GM19328 (cell line): ENCODE data around the gene ADCY9.

ENCODE experiments used
- ATAC-seq: cut with Tn5 transposase; IDR thresholded peaks from one replicate; pipeline ENCODE4 v1.9.1; 2021; ENCODE audit warnings: mild to moderate bottlenecking, moderate library complexity; ENCODE audit not compliant: unreplicated experiment

The ADCY9 gene

GRCh38 chr16:4123616-4124300, 7.5 kb upstream of the ADCY9 start:
- ATAC-seq, result no peak

- no peak for ATAC-seq
These were observed 3.9 kb upstream of the ADCY9 start for GRCh38 chr16:4120176-4120575.

- ATAC-seq, result no peak
These were observed 972 bp upstream of the ADCY9 start for GRCh38 chr16:4117250-4117578.

- ATAC-seq, result peak; percentile 15
These were observed 308 bp downstream of the ADCY9 start for GRCh38 chr16:4115949-4116318.

GRCh38 chr16:4115209-4115948, 863 bp downstream of the ADCY9 start:
- ATAC-seq, result peak; percentile 23

- no peak for ATAC-seq
These were observed 1.7 kb downstream of the ADCY9 start for GRCh38 chr16:4114257-4115208.

- no peak for ATAC-seq
These were observed 2.6 kb downstream of the ADCY9 start for GRCh38 chr16:4113358-4114256.

- ATAC-seq, result no peak
These were observed 4.2 kb downstream of the ADCY9 start for GRCh38 chr16:4111748-4112696.

- ATAC-seq, result no peak
These were observed 5.6 kb downstream of the ADCY9 start for GRCh38 chr16:4110680-4111079.

- ATAC-seq, result no peak
These were observed 6.2 kb downstream of the ADCY9 start for GRCh38 chr16:4110065-4110464.

GRCh38 chr16:4109250-4109736, 6.9 kb downstream of the ADCY9 start:
- no peak for ATAC-seq

- no peak for ATAC-seq
These were observed 9.7 kb downstream of the ADCY9 start for GRCh38 chr16:4106516-4106915.

GRCh38 chr16:4105848-4106247, 10.4 kb downstream of the ADCY9 start:
- ATAC-seq, result no peak

GRCh38 chr16:4103745-4104144, 12.5 kb downstream of the ADCY9 start:
- no peak for ATAC-seq

GRCh38 chr16:4101421-4102219, 14.6 kb downstream of the ADCY9 start:
- no peak for ATAC-seq

- no peak for ATAC-seq
These were observed 17.7 kb downstream of the ADCY9 start for GRCh38 chr16:4098501-4098900.

GRCh38 chr16:4097826-4098240, 18.4 kb downstream of the ADCY9 start:
- ATAC-seq, result no peak

- no peak for ATAC-seq
These were observed 19.7 kb downstream of the ADCY9 start for GRCh38 chr16:4096509-4096908.
